Liver (tissue), 9 donors: ENCODE measurements around the gene SCAP. TPM values are rescaled to one million over a fixed set of nuclear protein-coding genes. Genes with fewer than 3 reads are reported as not detected.
A peak's percentile ranks its signal among the peaks of the same experiment; 100 is the strongest.

Experiments
- DNase-seq: peaks from one replicate; pipeline ENCODE4 v3.0.0-alpha.2; 2017; ENCODE audit warnings: low spot score
- H3K27ac ChIP-seq, 2 donors: one replicate each; pipeline ENCODE4 v1.7.0; 2013; ENCODE audit warnings: inconsistent platforms in 2 of 2, low read length in 2 of 2, control low read depth in 1 of 2, low read depth in 1 of 2, mild to moderate bottlenecking in 1 of 2
- H3K27me3 ChIP-seq, 4 donors: one replicate each; pipeline versions ENCODE4 v1.6.1 to v1.7.0; 2013; ENCODE audit warnings: low read length in 3 of 4, inconsistent platforms in 1 of 4, mild to moderate bottlenecking in 1 of 4, moderate library complexity in 1 of 4; ENCODE audit not compliant: control insufficient read depth in 4 of 4, insufficient read depth in 4 of 4
- H3K36me3 ChIP-seq, 4 donors: one replicate each; pipeline versions ENCODE4 v1.6.1 to v1.7.0; 2013; ENCODE audit warnings: low read length in 3 of 4, mild to moderate bottlenecking in 3 of 4, low read depth in 1 of 4, moderate library complexity in 1 of 4; ENCODE audit not compliant: control insufficient read depth in 4 of 4, insufficient read depth in 3 of 4
- H3K4me1 ChIP-seq, 4 donors: one replicate each; pipeline versions ENCODE4 v1.6.1 to v1.7.0; 2013; ENCODE audit warnings: low read length in 3 of 4, mild to moderate bottlenecking in 3 of 4, moderate library complexity in 1 of 4; ENCODE audit not compliant: control insufficient read depth in 4 of 4, insufficient read depth in 4 of 4
- H3K4me3 ChIP-seq, 3 donors: one replicate each; pipeline versions ENCODE4 v1.6.1 to v1.7.0; 2013; ENCODE audit warnings: low read length in 3 of 3, control low read depth in 1 of 3, low read depth in 1 of 3, mild to moderate bottlenecking in 1 of 3
- H3K9ac ChIP-seq, 2 donors: one replicate each; pipeline ENCODE4 v1.7.0; 2013; ENCODE audit warnings: low read length in 2 of 2, mild to moderate bottlenecking in 2 of 2, moderate library complexity in 2 of 2, control low read depth in 1 of 2, low read depth in 1 of 2
- H3K9me3 ChIP-seq, 4 donors: one replicate each; pipeline versions ENCODE4 v1.6.1 to v1.7.0; 2013; ENCODE audit warnings: low read length in 3 of 4; ENCODE audit not compliant: control insufficient read depth in 4 of 4
- ATF3 ChIP-seq: IDR thresholded peaks from 2 replicates; pipeline ENCODE4 v1.6.1; 2016; ENCODE audit warnings: antibody characterized with exemption
- CTCF ChIP-seq: fragments of 150-350 bp; IDR thresholded peaks from 2 replicates; pipeline ENCODE4 v1.5.1; 2017; ENCODE audit warnings: improper control_type of control experiment, low read depth, low read length; ENCODE audit not compliant: missing input control
- EGR1 ChIP-seq, 2 donors: IDR thresholded peaks; 2 replicates each; pipeline ENCODE4 v1.6.1; 2016 to 2018; ENCODE audit warnings: antibody characterized with exemption in 2 of 2, low read depth in 2 of 2
- FOXA1 ChIP-seq: IDR thresholded peaks from 2 replicates; pipeline ENCODE4 v1.6.1; 2016; ENCODE audit warnings: antibody characterized with exemption
- FOXA2 ChIP-seq: IDR thresholded peaks from 2 replicates; pipeline ENCODE4 v1.6.1; 2016; ENCODE audit warnings: antibody characterized with exemption
- GABPA ChIP-seq, 2 donors: IDR thresholded peaks in 1 of 2; conservative IDR thresholded peaks in 1 of 2; 2 replicates each; pipeline ENCODE4 v1.6.1; 2016; ENCODE audit warnings: antibody characterized with exemption in 2 of 2, mild to moderate bottlenecking in 1 of 2, moderate library complexity in 1 of 2
- HNF4A ChIP-seq, 2 donors: conservative IDR thresholded peaks; 2 replicates each; pipeline ENCODE4 v1.6.1; 2016; ENCODE audit warnings: antibody characterized with exemption in 2 of 2, mild to moderate bottlenecking in 2 of 2
- HNF4G ChIP-seq: IDR thresholded peaks from 2 replicates; pipeline ENCODE4 v1.6.1; 2016; ENCODE audit warnings: antibody characterized with exemption
- JUND ChIP-seq, 2 donors: IDR thresholded peaks; 2 replicates each; pipeline ENCODE4 v1.6.1; 2016; ENCODE audit warnings: antibody characterized with exemption in 2 of 2
- MAX ChIP-seq: IDR thresholded peaks from 2 replicates; pipeline ENCODE4 v1.6.1; 2016; ENCODE audit warnings: antibody characterized with exemption
- NR2F2 ChIP-seq: IDR thresholded peaks from 2 replicates; pipeline ENCODE4 v1.6.1; 2016; ENCODE audit warnings: antibody characterized with exemption
- RAD21 ChIP-seq, 2 donors: IDR thresholded peaks; 2 replicates each; pipeline ENCODE4 v1.6.1; 2016; ENCODE audit warnings: antibody characterized with exemption in 2 of 2, mild to moderate bottlenecking in 2 of 2
- REST ChIP-seq: IDR thresholded peaks from 2 replicates; pipeline ENCODE4 v1.6.1; 2016; ENCODE audit warnings: antibody characterized with exemption, mild to moderate bottlenecking
- RXRA ChIP-seq, 2 donors: IDR thresholded peaks; 2 replicates each; pipeline ENCODE4 v1.6.1; 2017 to 2018; ENCODE audit warnings: antibody characterized with exemption in 2 of 2, mild to moderate bottlenecking in 1 of 2
- SP1 ChIP-seq: IDR thresholded peaks from 2 replicates; pipeline ENCODE4 v1.6.1; 2018; ENCODE audit warnings: antibody characterized with exemption, mild to moderate bottlenecking
- TAF1 ChIP-seq: conservative IDR thresholded peaks from 2 replicates; pipeline ENCODE4 v1.6.1; 2016; ENCODE audit warnings: antibody characterized with exemption, mild to moderate bottlenecking
- YY1 ChIP-seq: IDR thresholded peaks from 2 replicates; pipeline ENCODE4 v1.6.1; 2016; ENCODE audit warnings: antibody characterized with exemption, mild to moderate bottlenecking
- ZBTB33 ChIP-seq: IDR thresholded peaks from 2 replicates; pipeline ENCODE4 v1.6.1; 2016; ENCODE audit warnings: antibody characterized with exemption
- WGBS: extraction: QIAGEN DNeasy Blood & Tissue Kit; methylation state at CpG from one replicate; pipeline ENCODE4 v1.1.7; 2013; 5-methylcytosine and 5-hydroxymethylcytosine counted together
- polyA plus RNA-seq, 2 donors: library from polyadenylated mRNA; stranded (reverse) in 1 of 2; unstranded in 1 of 2; fragments of 200-250 nt in 1 of 2; fragments of >200 nt in 1 of 2; fragmentation: Nextera tagmentation in 1 of 2; extraction: Ambion mirVana in 1 of 2; gene quantifications; one replicate each; pipeline versions ENCODE4 v1.2.1 to v1.2.3, GENCODE V29; 2013 to 2015
- total RNA-seq, 2 donors: library from RNA; depleted of rRNA; stranded (reverse); fragments of >200 nt; gene quantifications; one replicate each; pipeline ENCODE4 v1.2.3, GENCODE V29; 2014
- donor health status: healthy.
- donor health status: healthy.
- donor health status: healthy.
- donor health status: healthy.
- donor health status: healthy.

SCAP gene
- total and polyA plus RNA-seq, 4 donors: 25.9 to 84.8 (median 59.3) TPM

- Histone ChIP-seq H3K27me3 (no peaks in the 10 kb centered on the region), H3K4me3 (no peak overlapping the region), H3K9me3 (no peaks in the 10 kb centered on the region), H3K4me1 (no peaks in the 10 kb centered on the region), H3K27ac (peak overlapping the region; percentile 9 to 55), H3K36me3 (peaks cover 23 to 73% (median 36%) of the 10 kb centered on the region in 4 donors), H3K9ac (no peak overlapping the region)
- no peak for TF ChIP-seq YY1
- TF ChIP-seq FOXA1: no peak
- TF ChIP-seq HNF4G: no peak
- peak in 1 of 2 donors; percentile 21 for TF ChIP-seq RXRA (IDR thresholded peaks at IDR 0.05)
- TF ChIP-seq ATF3: no peak
- no peak for TF ChIP-seq HNF4A (conservative IDR thresholded peaks at IDR 0.05)
- no peak for TF ChIP-seq NR2F2
- TF ChIP-seq JUND (IDR thresholded peaks at IDR 0.05): no peak
- no peak for TF ChIP-seq EGR1 (IDR thresholded peaks at IDR 0.05; ENCODE audit: low read depth in 2 of 2)
- no peak for TF ChIP-seq GABPA (IDR thresholded peaks at IDR 0.05 in 1 of 2, conservative IDR thresholded peaks at IDR 0.05 in 1 of 2)
- no peak for TF ChIP-seq MAX
- peak; percentile 12 for TF ChIP-seq FOXA2
- TF ChIP-seq REST: no peak
- TF ChIP-seq SP1: no peak
- TF ChIP-seq RAD21 (IDR thresholded peaks at IDR 0.05): no peak
- TF ChIP-seq ZBTB33: no peak
- WGBS: 44% methylated on average over 3 of the region's 3 CpGs
- DNase-seq: no peak
Observed at GRCh38 chr3:47414161-47414564, 61.6 kb downstream of the SCAP start.

- Histone ChIP-seq H3K36me3 (peaks cover 20 to 74% (median 39%) of the 10 kb centered on the region in 4 donors), H3K27ac (no peak overlapping the region), H3K9me3 (no peaks in the 10 kb centered on the region), H3K27me3 (no peaks in the 10 kb centered on the region), H3K4me3 (no peak overlapping the region), H3K9ac (no peak overlapping the region), H3K4me1 (no peaks in the 10 kb centered on the region)
- 88% methylated on average over 7 of the region's 7 CpGs for WGBS
- no peak for DNase-seq
- TF ChIP-seq FOXA1: no peak
- no peak for TF ChIP-seq TAF1
- no peak for TF ChIP-seq NR2F2
- TF ChIP-seq CTCF: no peak
- TF ChIP-seq JUND (IDR thresholded peaks at IDR 0.05): no peak
- no peak for TF ChIP-seq RAD21 (IDR thresholded peaks at IDR 0.05)
- TF ChIP-seq HNF4G: no peak
- no peak for TF ChIP-seq EGR1 (IDR thresholded peaks at IDR 0.05; ENCODE audit: low read depth in 2 of 2)
- TF ChIP-seq SP1: no peak
- no peak for TF ChIP-seq FOXA2
- TF ChIP-seq MAX: no peak
- TF ChIP-seq GABPA (IDR thresholded peaks at IDR 0.05 in 1 of 2, conservative IDR thresholded peaks at IDR 0.05 in 1 of 2): no peak
- no peak for TF ChIP-seq YY1
- no peak for TF ChIP-seq REST
- TF ChIP-seq ATF3: no peak
Observed at GRCh38 chr3:47413751-47414150, 62.0 kb downstream of the SCAP start.
